ENCODE data around the gene CACNA1B. TPM values are rescaled to one million over a fixed set of nuclear protein-coding genes. Genes with fewer than 3 reads are reported as not detected.

Gene CACNA1B
- total and polyA plus RNA-seq, 9 of the 15 experiments (the other 6 are each of a cell fraction or from before 2014, with no cell fraction given): 0.01 to 0.04 TPM; not detected in 7

- no peak for TF ChIP-seq MITF (IDR thresholded peaks at IDR 0.05)
- TF ChIP-seq ASH1L (IDR thresholded peaks at IDR 0.05; ENCODE audit: borderline replicate concordance, low read depth, partially characterized antibody): no peak
- no peak for TF ChIP-seq ZNF551 (CRISPR knock-in tag; IDR thresholded peaks at IDR 0.05)
- TF ChIP-seq POLR3A (IDR thresholded peaks at IDR 0.05; ENCODE audit: borderline replicate concordance, extremely low read depth, insufficient read depth, insufficient read length): no peak
- TF ChIP-seq TCF7L2 (IDR thresholded peaks at IDR 0.05; ENCODE audit: low read depth, low read length): no peak
- no peak for TF ChIP-seq DNMT1 (IDR thresholded peaks at IDR 0.05)
- no peak for TF ChIP-seq ETS1 (conservative IDR thresholded peaks at IDR 0.05; ENCODE audit: control insufficient read depth, low read depth, low read length)
- TF ChIP-seq ZKSCAN8 (CRISPR knock-in tag; IDR thresholded peaks at IDR 0.05): no peak
- TF ChIP-seq ZNF347 (CRISPR knock-in tag; IDR thresholded peaks at IDR 0.05; ENCODE audit: low read depth): no peak
- no peak for TF ChIP-seq DPF2 (IDR thresholded peaks at IDR 0.05)
- TF ChIP-seq HDAC3 (IDR thresholded peaks at IDR 0.05; ENCODE audit: borderline replicate concordance, partially characterized antibody): no peak
- TF ChIP-seq RB1 (IDR thresholded peaks at IDR 0.05; ENCODE audit: low read depth): no peak
These were observed 97.9 kb downstream of the CACNA1B start (continued) for GRCh38 chr9:137975527-137975913.
